BE2C (cell line): Measurements from ENCODE around the gene RGS7BP.

Experiments
- DNase-seq: peaks from one replicate; pipeline ENCODE4 v3.0.0-alpha.2; 2020
- H3K27me3 ChIP-seq: fragments of 250-450 bp; sonication (Bioruptor Pico); 2 replicates; pipeline ENCODE4 v1.5.1; 2020; ENCODE audit warnings: mild to moderate bottlenecking
- H3K36me3 ChIP-seq: fragments of 250-450 bp; sonication (Bioruptor Pico); 2 replicates; pipeline ENCODE4 v1.5.1; 2020; ENCODE audit warnings: mild to moderate bottlenecking
- H3K4me1 ChIP-seq: fragments of 250-450 bp; sonication (Bioruptor Pico); 2 replicates; pipeline ENCODE4 v1.5.1; 2020
- H3K4me3 ChIP-seq: 2 replicates; pipeline ENCODE4 v1.5.1; 2011; ENCODE audit warnings: low read depth, low read length
- H3K9me3 ChIP-seq: fragments of 250-450 bp; sonication (Bioruptor Pico); 2 replicates; pipeline ENCODE4 v1.5.1; 2020
- CTCF ChIP-seq: IDR thresholded peaks from 2 replicates; pipeline ENCODE4 v1.5.1; 2012; ENCODE audit warnings: mild to moderate bottlenecking, low read depth, low read length

RGS7BP gene

GRCh38 chr5:64513492-64513891, 7.7 kb downstream of the RGS7BP start:
- DNase-seq: no peak
- Histone ChIP-seq H3K9me3 (no peaks in the 10 kb centered on the region), H3K4me3 (no peak overlapping the region), H3K4me1 (no peaks in the 10 kb centered on the region), H3K36me3 (no peaks in the 10 kb centered on the region), H3K27me3 (no peaks in the 10 kb centered on the region)
- no peak for TF ChIP-seq CTCF

- TF ChIP-seq CTCF: no peak
- H3K4me1 ChIP-seq: no peaks in the 10 kb centered on the region
- DNase-seq: no peak
- H3K4me3 ChIP-seq: no peak overlapping the region
- H3K36me3 ChIP-seq: no peaks in the 10 kb centered on the region
- no peaks in the 10 kb centered on the region for H3K27me3 ChIP-seq
- H3K9me3 ChIP-seq: no peaks in the 10 kb centered on the region
Observed at GRCh38 chr5:64514612-64515011, 8.8 kb downstream of the RGS7BP start.

GRCh38 chr5:64516216-64516615, 10.4 kb downstream of the RGS7BP start:
- Histone ChIP-seq H3K36me3 (no peaks in the 10 kb centered on the region), H3K9me3 (no peaks in the 10 kb centered on the region), H3K4me1 (no peaks in the 10 kb centered on the region), H3K4me3 (no peak overlapping the region), H3K27me3 (no peaks in the 10 kb centered on the region; the same call in 1 of the 2 replicates)
- TF ChIP-seq CTCF: no peak
- DNase-seq: no peak

GRCh38 chr5:64518793-64519192, 13.0 kb downstream of the RGS7BP start:
- H3K27me3 ChIP-seq: no peaks in the 10 kb centered on the region; the same call in none of the 2 replicates
- TF ChIP-seq CTCF: no peak
- no peaks in the 10 kb centered on the region for H3K36me3 ChIP-seq
- no peak for DNase-seq
- H3K4me3 ChIP-seq: no peak overlapping the region
- H3K9me3 ChIP-seq: no peaks in the 10 kb centered on the region
- H3K4me1 ChIP-seq: no peaks in the 10 kb centered on the region

GRCh38 chr5:64519263-64519662, 13.4 kb downstream of the RGS7BP start:
- TF ChIP-seq CTCF: no peak
- Histone ChIP-seq H3K4me3 (no peak overlapping the region), H3K9me3 (no peaks in the 10 kb centered on the region), H3K27me3 (no peaks in the 10 kb centered on the region; the same call in none of the 2 replicates), H3K36me3 (no peaks in the 10 kb centered on the region), H3K4me1 (no peaks in the 10 kb centered on the region)
- no peak for DNase-seq

- no peak for TF ChIP-seq CTCF
- H3K4me3 ChIP-seq: no peak overlapping the region
- H3K9me3 ChIP-seq: no peaks in the 10 kb centered on the region
- no peaks in the 10 kb centered on the region for H3K4me1 ChIP-seq
- DNase-seq: no peak
- no peaks in the 10 kb centered on the region for H3K36me3 ChIP-seq
- H3K27me3 ChIP-seq: peaks cover 3% of the 10 kb centered on the region
Observed at GRCh38 chr5:64526734-64527439, 21.1 kb downstream of the RGS7BP start.
